NCI-H524 treated with DMSO at 0.1 percent for 48 hours (cell line): ENCODE data around the gene MFN2.

Source experiments
- DNase-seq: peaks from one replicate; lab custom pipeline; 2025; lab: John Stamatoyannopoulos, UW

MFN2 gene

DNA sequence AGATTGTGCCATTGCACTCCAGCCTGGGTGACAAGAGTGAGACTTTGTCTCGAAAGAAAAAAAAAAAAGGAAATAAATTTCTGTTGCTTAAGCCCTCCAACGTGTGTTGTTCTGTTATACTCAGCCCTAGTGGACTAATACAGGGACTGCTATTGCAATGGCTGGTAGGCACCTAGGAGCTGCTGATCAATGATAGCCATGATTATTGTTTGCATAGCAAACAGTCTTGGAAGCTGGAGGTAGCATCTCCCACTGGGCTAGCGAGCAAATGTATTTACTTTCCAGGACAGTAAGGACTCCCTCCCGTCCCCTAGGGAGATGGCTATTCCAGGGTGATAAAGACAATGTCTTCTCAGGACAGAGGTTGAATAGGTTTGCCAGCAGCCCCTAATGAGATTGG lies 69.4 kb downstream of the MFN2 start:
- DNase-seq: no peak

DNA sequence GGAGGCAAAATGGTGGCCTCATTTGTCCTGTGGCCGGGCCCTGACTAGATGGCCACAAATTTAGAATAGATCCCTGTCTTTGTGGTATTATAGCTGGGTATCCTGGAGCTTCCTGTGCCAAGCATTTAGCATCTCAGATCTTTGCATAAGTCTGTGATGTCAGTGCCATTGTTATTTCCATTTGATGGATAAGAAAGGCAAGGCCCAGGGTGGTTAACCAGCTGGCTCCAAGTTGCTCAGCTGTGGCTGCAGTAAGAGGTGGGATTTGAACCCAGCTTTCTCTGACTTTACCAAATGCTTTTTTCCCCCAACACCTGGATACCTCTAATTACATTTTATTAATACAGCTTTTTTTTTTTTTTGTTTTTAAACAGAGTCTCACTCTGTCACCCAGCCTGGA lies 71.1 kb downstream of the MFN2 start:
- DNase-seq: no peak

DNA sequence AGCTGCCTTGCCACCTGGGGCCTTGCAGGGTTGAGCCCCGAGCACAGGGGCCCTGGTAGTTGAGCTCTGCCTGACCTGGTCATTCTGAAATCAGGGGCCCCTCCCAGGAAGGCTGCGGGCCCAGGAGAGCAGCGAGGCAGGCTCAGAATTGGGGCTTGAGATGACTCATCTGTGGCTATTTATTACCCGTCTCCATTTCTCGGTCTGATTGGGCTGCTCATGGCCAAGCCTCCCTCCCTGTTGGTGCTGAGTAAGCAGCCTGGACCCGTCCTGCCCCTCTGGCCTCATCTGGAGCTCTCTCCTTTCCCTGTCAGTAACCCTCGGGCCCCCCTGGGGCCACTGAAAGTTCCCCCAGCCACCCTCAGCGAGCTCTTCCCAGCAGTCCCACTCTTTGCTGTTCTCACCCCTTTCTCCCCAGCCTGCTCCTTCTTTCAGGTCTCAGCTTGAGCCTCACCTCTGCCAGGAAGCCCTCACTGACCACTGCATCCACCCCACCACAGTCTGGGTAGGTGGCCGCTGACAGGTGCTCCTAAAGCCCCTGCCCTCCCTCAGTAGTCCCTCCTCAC lies 71.8 kb downstream of the MFN2 start:
- DNase-seq: no peak

DNA sequence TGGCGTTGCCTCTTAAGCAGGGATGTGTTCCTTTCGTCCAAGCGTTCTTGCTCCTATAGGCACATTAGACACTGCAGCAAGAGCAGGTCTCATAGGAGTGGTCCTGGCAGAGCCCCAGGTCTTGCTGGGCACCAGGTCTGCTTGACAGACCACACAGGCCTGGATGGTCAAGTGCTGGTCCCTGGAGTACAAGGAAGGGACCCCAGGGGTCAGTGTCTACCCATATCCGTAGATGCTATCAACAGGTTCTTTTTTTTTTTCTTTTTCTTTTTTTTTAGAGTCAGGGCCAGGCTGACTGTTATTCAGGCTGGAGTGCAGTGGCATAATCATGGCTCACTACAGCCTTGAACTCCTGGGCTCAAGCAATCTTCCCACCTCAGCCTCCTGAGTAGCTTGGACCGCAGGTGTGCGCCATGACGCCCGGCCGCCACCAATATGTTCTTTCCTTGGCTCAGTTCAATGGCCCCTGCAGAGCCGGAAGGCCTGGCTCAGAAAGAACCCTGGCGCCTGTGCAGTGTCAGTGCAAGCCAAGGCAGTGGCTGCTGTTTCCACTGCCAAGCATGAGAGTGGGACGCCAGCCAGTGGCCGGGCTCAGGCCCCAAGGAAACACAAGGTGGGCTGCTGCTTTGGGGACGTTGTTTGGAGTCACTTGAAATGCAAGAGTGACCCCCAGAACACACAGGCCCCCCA lies 72.9 kb downstream of the MFN2 start:
- no peak for DNase-seq

DNA sequence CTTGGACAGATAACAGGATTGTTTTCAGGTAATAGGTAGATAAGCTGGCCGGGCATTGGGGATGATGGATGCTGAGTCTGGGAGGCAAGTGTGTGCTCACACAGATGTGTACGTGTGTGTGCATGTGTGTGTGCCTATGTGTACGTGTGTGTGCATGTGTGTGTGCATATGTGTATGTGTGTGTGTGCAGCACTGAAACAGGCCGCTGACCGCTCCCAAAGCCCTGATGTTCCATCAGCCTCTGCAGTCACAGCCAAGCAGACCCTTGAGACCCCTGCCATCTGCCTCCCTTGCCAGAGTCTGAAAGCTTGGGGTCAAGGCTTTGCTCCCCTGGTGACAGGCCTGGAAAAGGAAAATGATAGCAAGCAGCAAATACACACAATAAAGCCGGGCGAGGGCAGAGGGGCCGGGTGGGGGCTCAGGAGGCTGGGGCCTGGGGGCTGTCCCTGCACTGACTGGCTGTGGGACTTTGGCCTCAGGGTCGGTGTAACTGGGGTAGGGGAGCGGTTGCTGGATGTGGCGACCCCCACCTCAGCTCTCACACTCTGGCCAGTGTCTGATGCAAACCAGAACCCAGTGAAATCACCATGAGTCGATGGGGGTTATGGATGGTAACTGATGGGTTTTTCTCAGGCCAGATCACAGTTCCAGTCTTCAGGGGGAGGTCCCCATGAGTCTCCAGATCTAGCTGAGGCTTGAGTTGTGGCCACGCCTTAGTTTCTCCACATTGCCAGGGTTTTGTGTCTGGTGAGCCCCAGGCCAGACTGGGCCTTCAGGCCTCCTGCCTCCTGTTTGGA lies 73.7 kb downstream of the MFN2 start:
- no peak for DNase-seq

DNA sequence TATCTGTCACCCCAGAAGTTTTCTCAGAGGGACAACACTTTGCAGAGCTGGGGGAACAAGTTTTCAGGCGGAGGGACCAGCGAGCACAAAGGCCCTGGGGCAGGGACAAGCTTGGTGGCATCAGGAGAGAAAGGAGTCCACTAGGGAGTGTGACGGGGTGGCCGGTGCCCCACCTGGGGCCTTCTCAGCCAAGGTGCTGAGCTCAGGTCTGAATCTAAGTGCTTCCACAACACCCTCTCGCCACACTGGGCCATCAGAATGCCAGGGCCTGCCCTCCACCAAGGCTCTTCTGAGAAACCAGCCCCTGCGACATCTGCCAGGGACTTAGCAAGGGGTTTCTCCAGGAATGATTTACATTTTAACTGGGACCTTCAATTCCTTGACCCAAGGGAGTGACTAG lies 75.0 kb downstream of the MFN2 start:
- DNase-seq: no peak

DNA sequence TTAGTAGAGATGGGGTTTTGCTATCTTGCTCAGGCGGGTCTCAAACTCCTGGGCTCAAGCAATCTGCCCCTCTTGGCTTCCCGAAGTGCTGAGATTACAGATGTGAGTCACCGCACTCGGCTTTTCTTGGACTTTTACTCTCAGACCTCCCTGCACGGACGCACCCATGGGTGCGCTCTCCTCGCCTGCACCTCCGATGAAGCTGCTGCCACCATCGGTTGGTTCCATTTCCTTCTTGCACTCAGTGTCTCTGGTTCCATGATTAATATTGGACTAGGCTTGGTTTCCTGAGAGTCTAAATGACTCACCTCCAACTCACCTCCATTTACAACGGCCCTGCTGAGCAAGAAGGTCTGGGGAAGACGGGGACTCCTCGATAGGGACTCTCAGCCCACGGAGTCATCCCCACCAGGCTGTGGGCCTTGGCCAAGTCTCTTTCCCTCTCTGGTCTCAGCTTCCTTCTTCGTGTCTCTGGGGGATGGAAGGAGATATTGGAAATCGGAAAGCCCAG lies 76.1 kb downstream of the MFN2 start:
- no peak for DNase-seq

DNA sequence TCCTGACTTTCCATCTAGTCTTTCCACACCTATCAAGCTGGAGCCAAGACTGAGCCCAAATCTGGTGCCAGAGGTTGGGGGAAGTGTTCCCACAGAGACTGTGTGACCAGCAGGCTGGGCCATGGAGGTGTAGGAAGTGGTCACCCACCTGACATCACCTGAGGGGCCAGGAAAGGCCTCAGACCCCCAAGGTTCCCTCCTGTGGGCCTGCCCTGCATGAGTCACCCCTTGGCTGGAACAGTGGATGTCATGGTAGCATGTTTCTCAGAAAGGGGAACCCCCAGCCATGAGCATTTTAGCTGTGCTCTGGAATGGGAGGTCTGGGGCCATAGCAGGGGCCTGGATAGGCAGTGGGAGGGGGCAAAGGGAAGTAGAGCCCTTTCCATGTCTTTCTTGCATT lies 77.1 kb downstream of the MFN2 start:
- no peak for DNase-seq

DNA sequence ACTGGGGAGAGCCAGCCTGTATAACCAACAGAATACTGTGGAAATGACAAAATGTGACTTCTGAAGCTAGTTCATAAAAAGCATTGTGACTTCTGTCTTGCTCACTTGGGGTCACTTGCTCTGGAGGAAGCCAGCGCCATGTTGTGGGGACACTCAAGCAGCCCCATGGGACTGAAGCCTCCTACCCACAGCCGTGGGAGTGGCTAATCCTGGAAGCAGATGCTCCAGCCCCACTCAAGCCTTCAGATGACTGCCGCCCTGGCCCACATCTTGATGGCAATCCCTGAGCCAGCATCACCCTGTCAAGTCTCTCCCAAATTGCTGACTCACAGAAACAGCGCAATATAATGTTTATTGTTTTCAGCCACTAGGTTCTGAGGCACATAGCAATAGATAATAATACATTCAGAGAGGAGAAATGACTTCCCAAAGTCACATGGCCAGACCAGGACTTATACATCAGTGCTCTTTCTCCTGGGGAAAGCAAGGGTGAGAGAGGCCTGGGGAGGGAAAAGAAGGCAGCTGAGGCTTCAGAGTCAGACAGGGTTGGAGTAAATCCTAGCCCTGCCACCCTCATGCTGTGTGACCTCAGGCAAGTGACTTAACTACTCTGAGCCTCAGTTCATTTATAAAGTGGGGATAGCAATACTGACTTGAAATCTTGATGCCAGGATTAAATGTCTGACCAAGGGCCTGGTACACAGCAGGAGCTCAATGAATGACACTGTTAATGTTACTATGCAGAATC lies 77.9 kb downstream of the MFN2 start:
- DNase-seq: no peak

DNA sequence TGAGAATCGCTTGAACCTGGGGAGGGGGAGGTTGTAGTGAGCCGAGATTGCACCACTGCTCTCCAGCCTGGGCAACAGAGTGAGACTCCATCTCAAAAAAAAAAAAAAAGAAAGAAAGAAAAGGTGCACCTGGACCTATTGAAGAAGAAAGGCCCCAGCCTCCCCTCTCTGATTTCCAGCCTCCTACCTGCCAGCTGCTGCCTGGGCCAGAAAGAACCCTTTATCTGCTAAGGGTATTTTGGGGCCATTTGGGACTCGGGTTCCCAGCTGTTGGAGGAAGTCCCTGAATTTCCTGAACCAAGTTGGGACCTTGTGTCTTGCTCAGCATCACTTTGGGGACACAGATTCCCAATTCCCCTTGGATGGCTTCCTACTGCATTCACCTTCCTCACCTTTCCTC lies 79.0 kb downstream of the MFN2 start:
- DNase-seq: no peak

DNA sequence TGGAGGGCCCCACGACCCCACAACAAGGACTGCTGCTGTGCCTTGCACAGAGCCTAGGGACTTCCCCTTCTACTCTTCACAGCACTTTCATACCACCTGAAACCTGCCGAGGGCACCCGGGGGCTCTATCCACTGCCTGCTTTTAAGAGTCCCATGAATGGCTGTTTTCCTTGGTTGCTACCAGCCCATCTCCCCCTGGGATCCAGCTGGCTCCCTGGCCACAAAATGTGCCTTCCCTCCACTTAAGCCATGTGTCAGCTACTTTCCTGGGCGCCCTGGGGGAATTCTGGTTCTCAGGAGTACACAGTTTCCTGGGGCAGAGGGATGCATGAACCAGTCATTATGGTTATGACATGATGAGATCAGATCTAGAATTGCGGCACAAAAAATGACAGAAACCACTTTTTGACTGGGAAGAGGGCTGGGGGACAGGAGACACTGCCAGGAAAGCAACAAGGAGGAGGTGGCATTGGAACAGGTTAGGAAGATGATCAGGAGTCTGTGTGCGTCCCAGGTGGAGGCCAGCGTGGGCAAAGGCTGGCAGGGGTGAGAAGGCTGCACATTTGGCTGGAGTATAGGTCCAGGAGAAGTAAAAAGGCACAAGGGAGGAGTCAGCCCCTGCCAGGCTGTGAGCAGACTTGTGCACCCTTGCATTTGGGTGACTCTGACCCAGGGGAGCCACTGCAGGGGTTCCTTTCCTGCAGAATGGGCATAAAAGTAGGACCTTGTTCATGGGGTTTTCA lies 79.6 kb downstream of the MFN2 start:
- DNase-seq: no peak

DNA sequence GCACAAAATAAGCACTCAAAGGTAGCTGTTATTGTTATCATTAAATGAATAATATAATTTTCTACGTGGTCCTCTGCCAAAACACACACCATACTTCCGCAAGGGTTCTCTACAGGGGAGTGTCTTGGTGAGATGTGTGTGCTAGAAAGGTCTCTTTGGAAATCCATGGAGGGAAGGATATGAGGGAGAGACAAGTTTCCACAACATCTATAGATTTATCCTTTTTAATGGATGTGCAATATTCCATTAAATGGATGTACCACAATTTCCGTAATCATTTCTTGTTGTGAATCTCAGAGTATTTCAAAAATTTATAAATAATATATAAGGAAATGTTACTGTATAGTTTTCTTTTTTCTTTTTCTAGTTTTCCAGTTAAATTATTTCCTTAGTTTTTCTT lies 80.3 kb downstream of the MFN2 start:
- no peak for DNase-seq
